ENCODE results near the gene B4GALT6. TPM values are rescaled to one million over a fixed set of nuclear protein-coding genes. Genes with fewer than 3 reads are reported as not detected.

Gene B4GALT6
- total RNA-seq, 2 donors from 2014 or later, result 4.2 to 4.5 TPM

DNA sequence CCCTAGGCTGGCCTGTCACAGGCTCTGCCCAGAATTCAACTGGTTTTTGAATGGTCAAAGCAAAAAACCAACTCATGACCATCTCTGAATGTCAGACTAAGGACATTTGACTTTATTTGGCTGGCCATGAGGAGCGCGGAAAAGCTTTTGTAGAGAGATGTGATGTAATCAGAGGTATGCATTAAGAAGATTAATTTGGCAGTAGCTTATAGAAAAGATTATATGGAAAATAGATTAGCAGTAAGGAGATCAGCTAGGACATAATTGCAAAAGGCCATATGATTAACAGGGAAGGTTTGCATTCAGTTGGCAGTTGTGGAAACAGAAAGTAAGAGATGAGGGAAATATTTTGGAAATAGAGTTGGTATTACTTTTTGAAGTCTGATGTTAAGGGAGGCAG lies 105.0 kb downstream of the B4GALT6 start:
- intact Hi-C loops (cut with DNase I), result no loop called here
- DNase-seq (ENCODE audit: low spot score), result no peak

GRCh38 chr18:31578126-31578525 lies 106.3 kb downstream of the B4GALT6 start:
- DNase-seq (ENCODE audit: low spot score), result no peak
- intact Hi-C loops (cut with DNase I), result no loop called here

DNA sequence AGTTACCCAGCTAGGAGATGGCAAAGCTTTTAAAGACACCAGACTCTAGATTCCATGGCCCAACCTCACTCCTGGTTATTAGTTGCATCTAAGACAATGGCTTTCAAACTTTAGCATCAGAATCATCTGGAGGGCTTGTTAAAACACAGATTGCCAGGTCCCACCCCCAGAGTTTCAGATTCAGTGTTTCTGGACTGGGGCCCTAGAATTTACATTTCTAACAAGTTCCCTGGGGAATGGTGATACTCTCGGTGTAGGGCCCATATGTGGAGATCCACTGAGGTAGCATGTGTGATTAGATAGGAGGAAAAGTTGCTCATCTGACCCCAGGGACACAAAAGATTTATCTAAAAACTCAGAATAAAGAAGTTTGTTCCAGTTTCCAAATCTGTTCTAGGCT lies 107.2 kb downstream of the B4GALT6 start:
- intact Hi-C loops (cut with DNase I), result no loop called here
- no peak for DNase-seq (ENCODE audit: low spot score)

GRCh38 chr18:31576670-31577069 lies 107.7 kb downstream of the B4GALT6 start:
- intact Hi-C loops (cut with DNase I), result no loop called here
- DNase-seq (ENCODE audit: low spot score), result no peak

- intact Hi-C loops (cut with DNase I), result no loop called here
- DNase-seq (ENCODE audit: low spot score), result no peak
These were observed 108.7 kb downstream of the B4GALT6 start for GRCh38 chr18:31575515-31576257.

DNA sequence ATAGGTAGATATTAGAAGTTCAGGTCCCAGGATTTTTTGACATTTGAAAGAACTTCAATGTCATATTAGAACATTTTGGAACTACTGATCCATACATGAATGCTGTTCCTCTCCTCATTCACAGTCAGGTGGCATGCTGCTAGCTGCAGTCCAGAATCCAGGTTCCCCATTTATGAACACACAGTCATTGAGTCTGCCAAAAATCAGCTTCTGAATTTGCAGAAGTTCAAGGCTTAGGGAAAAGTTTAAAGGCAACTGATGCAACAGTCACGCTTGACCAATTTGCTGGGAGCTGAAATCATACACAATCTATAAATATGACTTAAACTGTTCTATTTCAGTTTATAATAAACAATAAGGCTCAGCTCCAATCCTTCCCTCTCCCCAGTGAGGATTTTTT lies 110.0 kb downstream of the B4GALT6 start:
- no peak for DNase-seq (ENCODE audit: low spot score)
- intact Hi-C loops (cut with DNase I), result no loop called here

Other genes starting within 250 kb of the B4GALT6 start
- not detected for gene DSG3, start 236.8 kb downstream of the B4GALT6 start, total RNA-seq
- gene DSG2, start 186.4 kb downstream of the B4GALT6 start, total RNA-seq, result 1 to 10 TPM; 2.2 to 2.6 TPM
- not detected for gene TTR, start 92.7 kb downstream of the B4GALT6 start, total RNA-seq
- under 1 TPM in 1 of 2 donors, not detected in 1; 0.56 TPM for gene SLC25A52, start 76.3 kb upstream of the B4GALT6 start, total RNA-seq

Data from posterior vena cava (tissue), 2 donors.